ENCODE data around the gene DLGAP4.
"Not testable (repeated sequence)": the region's sequence is repeated elsewhere in the genome, so short reads cannot be mapped to it uniquely, and the experiment has no call there.

The DLGAP4 gene

DNA sequence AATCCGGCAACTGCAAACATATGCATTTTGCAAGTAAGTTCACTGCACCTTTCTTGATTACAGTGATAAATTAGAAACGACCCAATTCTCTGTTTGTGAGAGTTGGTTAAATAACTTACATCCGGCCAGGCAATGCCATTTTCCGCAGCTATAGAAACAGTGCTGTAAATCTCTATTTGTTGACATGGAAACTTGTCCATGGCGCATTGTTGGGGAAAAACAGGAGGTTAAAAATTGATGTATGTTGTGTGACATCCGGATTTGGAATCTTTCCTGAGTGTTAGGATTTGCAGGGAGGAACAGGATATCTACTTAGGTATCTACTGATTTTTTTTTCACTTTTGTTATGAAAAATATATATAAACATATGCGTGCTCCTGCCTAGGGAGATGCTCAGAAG is 66.5 kb downstream of the DLGAP4 start:
- no peak for DNase-seq

DNA sequence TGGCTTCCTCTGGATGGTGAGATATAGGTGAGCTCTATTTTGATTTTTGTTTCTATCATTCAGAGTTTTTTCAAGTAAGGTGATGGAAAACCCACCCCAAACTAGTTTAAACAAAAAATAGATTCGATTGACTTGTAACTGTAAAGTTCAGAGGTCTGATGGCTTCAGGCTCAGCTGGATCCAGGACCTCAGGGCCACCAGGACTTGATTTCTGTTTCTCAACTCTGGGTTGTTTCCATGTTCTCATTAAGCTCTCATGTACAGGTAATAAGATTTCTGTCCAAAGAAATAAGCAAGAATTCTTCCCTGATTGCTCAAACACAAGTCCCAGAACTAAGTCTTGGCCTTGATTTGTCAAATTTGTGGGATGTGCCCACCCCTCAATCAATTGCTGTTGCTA is 67.0 kb downstream of the DLGAP4 start:
- DNase-seq, result no peak

DNA sequence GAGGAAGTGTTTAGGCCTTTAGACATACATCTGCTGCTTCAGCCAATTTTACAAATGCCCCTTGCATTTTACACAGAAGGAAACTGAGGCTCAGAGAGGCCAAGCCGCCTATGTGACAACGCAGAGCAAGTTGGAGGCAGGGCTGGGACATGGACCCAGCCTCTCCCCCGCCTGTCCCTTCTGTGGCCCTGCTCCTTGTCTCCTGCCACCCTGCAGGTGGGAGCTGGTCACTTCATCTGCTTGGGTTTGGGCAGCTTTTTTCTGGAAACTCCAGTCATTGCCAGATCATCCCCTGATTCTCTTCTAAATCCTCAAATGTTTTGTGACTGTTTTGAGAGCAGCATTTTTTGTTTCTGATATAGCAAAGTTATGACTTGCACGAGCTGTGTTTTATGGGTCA is 68.9 kb downstream of the DLGAP4 start:
- DNase-seq, result no peak

DNA sequence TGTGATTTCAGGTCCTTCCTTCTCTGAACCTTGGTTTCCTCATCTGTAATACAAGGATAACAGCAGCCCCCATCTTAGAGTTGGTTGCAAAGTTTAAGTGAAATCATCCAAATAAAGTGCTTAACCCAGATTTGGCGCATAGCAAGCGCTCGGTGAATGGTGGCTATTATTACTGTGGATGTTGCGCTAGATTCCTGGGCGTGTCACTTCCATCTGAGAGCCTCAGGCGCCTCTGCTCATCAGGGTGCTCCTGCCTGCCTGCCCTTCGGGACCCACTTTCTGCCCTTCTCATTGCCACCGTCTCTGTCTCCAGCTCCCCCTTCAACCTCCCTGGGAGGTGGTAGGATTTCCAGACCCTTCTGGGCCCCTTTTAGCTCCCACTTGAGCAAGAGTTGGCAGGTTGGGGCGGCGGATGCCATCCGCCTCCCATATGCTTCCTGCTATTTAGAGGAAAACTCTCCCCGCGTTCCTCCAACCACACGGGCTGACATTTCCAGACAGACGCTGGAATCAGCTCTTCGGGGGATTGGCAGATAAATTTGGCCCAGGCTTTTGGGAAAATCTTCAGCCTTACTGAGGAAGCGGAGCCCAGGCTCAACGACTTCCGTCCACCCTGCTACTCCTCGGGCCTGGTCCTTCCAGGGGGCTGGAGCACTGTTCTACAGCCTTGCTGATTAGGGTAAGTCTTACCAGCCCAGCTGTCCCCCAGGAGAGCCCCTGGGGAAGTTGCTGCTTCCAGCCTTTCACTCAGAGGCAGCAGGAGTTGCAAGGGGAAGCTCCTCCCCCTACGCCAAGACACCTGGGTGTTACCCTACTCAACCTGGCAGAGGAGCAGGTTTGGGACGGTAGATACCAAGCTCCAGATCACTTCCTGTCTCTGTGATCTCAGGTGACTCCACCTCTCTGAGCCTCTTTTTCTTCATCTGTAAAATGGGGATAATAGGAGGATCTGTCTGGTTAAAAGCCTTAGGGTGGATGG is 71.5 kb downstream of the DLGAP4 start:
- peak in 27 of 58 donors; percentile 11 to 73 (median 36) for DNase-seq

DNA sequence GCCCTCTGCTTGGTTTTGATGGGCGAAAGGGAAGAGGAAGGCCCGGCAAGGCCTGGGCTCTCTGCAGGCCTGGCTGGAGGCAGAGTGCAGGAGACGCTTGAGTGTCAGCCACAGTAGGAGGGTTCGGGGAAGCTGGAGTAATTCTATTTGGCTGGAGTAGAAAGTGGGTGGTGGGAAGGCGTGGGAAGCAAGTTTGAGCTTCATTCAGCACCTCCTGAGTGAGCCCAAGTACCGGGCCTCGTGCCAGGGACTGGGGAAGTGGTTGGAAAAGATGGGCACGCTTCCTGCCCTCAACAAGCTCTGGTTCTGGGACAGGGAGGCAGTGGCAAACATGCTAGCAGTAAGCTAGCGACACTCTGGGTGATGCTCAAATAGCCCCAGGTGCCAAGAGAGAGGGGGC is 72.5 kb downstream of the DLGAP4 start:
- peak in 6 of 58 donors; percentile 7 to 23 (median 16) for DNase-seq

DNA sequence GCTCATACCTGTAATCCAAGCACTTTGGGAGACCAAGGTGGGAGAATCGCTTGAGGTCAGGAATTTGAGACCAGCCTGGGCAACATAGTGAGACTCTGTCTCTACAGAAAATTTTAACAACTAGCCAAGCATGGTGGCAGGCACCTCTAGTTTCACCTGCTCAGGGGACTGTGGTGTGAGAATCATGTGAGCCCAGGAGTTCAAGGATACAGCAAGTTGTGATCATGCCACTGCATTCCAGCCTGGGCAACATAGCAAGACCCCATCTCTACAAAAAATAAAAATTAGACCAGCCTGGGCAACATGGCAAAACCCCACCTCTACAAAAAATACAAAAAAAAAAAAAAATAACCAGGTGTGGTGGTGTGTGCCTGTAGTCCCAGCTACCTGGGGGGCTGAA is 73.8 kb downstream of the DLGAP4 start:
- not testable (repeated sequence) for DNase-seq

DNA sequence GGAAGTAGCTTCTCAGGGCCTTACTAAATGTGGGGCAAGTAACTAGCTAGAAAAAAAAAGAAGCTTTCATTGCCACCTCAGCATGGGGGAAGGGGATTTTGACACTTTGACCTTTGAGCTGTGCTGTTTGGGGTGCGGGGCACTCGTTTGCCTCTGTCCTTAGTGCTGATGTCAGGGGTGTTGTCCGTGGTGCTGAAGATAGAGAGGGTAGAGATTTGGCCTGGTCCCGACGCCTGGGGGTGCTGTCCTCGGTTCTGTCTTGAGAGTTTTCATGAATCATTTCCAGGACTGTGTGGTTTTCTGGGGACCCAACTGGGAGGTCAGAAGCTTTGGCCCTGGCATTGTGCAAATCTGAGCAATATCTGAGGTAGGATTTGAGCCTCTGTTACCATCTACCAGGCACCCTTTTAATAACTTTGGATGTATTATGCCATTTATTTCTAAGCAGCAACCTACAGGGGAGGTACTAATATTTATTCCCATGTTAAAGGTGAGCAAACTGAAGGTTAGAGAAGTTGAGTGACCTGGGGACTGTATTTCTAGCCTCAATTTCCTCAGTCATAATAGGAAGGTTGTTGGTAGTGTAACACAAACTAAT is 78.0 kb downstream of the DLGAP4 start:
- DNase-seq, result no peak

DNA sequence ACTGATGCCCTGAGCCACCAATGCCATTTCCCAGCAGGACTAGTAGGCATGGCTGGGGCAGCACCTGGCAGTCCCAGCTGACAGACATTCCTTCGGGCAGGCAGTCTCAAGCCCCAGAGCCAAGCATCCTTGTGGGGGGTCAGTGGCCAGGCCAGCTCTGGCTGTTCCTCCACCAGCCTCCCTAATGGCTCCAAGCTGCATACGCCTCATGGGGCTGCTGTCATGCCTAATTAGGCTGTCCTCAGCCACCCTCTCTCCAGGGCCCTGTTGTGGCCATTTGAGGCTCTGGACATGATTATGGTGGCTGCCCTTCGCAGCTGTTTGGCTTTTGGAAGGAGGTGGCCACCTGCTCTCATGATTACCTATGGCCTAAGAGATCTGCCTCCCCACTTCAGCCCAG is 79.4 kb downstream of the DLGAP4 start:
- DNase-seq, result no peak

DNA sequence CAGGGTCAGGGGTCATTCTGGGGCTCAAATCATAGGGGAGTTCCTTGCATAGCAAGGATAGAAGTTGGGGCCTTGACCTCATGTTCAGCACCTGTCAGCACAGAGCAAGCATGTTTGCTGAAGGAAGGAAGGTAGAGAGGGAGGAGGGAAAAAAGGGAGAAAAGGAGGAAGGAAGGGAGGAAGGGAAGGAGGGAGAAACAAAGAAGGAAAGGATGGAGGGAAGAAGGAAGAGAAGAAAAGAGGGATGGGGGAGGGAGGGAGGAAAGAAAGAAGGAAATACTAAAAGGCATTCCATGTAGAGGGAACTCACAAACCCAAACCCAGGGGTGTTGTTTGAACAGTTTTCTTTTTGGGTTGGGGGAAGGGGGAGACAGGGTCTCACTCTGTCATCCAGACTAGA is 80.1 kb downstream of the DLGAP4 start:
- DNase-seq, result no peak

DNA sequence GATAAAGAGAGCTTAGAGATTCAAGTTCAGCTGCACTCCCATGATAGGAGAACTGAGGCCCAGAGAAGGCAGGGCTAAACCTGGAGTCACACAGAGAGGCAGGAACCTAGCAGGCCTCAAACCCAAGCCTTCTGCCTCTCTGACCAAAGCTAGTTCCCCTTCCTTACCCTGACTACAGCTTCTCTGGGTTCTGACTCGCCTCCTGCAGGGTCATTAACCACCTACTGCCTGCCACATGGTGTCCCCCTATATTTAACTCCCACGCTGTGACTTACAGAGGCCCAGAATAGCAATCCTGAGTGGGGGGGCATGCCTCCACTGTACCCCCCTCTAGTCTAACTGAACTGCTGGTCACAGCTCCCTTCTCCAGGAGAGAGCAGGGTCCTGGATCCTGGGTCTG is 84.1 kb downstream of the DLGAP4 start:
- no peak for DNase-seq

DNA sequence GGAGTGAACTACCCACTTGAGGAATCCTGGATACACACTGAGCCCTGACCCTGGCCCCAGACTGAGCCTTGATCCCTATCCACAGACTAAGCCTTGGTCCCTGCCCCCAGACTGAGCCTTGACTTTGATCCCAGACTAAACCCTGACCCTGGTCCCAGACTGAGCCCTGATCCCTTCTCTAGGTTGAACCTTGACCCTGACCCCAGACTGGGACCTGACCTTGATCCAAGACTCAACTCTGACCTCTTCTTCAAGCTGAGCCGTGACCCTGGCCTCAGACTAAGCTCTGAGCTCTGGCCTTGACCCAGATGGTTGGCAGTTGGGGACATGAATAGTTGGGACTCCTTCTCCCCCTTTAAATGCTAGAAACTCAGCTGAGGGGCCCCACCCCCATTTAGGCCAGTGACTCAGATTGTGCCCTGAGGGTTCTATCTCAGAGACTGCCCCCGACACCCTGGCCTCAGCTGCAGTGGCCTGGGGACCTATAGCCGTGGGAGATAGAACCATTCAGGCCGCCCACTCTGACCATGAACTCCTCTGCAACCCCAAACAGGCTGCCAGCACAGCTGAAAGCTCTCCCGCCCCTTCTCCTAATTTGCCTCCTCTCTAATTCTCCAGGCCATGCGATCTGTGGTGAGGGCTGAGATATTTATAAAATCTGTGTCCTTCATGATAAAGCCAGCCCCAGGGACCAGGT is 84.7 kb downstream of the DLGAP4 start:
- no peak for DNase-seq

DNA sequence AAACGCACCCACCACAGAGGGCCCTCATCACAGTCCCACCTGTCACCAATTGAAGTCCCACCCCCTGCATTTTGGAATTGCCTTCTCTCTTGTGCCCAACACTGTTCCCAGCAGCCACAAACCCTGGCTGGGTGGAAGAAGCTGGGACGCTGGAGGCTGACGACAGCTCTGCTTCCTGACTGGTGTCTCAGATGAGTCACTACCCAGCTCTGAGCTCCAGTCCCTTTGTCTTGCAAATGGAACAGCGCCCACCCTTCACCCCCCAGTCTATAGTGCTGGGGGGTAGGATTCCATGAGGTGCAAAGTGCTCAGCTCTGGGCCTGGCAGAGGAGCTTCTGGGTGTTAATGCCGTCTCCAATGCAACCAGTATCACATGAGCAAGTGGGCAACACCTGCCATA is 85.3 kb downstream of the DLGAP4 start:
- DNase-seq, result peak in 21 of 58 donors; percentile 6 to 56 (median 27)

DNA sequence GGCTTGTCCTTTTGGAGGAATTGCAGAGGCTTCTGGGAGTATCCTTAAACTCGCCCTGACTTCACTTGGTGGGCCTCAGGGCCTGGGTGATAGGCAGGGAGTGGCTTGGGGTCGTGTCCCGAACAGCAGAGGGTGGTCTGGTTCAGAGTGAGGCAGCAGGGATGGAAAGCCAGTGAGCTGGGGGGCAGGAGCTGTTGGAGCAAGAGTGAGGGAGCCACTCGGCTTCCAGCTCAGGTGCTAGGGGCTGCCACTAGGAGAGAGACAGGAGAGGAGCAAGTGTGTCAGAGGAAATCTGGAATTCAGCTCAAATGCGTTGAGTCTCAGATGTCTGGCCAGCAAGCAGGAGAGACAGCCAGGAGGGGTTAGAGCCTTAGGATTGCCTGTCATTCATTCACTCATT is 85.8 kb downstream of the DLGAP4 start:
- DNase-seq, result no peak

DNA sequence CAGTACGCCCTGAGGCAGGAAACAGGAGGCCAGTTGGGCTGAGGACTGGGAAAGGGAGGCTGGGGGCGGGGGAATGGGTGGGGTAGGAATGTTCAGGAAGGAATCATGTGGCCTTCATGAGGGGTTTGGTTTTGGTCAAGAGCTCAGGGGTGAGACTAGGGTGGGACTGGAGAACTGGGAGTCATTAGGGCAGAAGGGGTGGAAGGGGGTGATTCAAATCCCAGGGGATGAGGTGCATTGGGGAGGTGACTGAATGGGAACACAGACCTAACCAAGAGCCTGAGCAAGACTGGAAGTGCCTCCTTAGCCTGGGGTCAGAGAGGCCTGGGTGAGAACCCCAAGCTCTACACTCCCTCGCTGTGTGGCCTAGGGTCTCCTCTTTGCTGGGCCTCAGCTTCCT is 86.8 kb downstream of the DLGAP4 start:
- no peak for DNase-seq

DNA sequence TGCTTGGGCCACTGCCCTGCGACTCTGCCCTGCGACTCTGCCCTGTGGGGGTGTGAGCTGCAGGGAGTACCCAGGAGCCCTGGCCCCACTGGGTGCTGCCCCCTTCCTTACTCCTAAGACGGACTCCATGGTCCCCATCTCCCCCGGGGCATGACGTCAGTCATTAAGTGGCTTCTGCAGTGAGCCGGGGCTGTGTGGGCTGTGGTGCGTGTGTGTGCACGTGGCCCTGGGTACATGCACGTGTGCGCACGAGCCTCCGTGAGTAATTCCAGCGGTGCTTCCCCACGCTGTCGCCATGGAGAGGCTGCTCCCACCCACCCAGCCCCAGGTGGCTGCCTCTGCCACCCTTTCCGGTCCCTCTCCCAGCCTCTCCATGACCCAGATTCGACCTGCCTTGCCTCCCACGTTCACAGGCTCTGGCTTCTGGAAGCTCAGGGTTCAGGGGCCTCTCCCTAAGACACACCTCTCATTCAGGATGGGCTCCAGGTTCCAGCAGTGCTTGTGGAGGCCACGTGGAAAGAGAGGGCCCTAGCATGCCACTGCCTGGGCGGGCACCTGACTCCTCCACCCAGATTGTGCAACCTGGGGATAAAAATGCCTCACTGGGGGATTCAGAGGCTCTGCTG is 88.3 kb downstream of the DLGAP4 start:
- peak in 15 of 58 donors; percentile 5 to 71 (median 26) for DNase-seq

DNA sequence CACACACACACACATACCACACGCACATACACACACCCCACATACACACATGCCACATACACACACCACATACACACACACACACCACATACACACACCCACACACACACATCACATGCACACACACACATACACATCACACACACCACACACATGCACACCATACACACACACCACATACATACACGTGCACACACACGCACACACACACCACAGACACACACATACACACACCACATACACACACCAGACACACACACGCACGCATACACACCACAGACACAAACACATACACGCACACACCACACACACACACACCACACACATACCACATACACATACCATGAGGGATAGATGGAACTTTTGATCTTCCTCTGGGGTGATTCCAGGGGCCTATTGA is 90.2 kb downstream of the DLGAP4 start:
- DNase-seq, result no peak

DNA sequence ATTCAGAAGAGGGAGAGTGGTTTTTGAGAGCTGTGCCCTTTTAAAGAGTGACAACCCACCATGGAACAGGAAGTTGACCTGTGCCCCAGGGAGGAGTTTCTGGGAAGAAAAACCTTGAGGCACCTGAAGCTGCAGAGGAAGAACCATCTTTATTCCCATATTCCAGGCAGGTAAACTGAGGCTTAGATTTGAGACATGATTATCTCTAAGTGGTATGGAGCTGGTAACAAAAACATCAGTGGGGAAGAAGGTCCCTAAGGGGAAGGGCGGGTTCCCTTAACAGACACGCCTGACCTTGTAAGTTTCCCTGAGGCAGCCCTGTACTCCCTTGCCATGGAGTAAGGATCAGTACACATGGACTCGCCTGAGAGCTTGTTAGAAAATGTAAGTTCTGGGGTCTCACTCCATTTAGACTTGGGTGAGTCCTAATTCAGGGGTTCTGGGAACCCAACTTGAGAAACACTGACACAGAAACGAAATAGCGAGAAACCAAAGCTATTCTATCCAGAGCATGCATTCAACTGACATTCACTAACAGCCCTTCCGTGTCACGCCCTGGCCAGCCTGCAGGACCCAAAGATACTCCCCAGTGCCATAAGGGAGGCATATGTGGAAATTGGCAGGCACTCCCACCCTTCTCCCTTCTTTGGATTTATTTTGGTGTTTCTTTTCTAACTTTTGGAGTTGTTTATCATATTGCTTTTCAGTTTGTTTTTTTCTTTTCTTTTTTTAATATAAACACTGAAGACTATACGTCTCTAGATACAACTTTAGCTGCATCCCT is 90.9 kb downstream of the DLGAP4 start:
- DNase-seq, result no peak

DNA sequence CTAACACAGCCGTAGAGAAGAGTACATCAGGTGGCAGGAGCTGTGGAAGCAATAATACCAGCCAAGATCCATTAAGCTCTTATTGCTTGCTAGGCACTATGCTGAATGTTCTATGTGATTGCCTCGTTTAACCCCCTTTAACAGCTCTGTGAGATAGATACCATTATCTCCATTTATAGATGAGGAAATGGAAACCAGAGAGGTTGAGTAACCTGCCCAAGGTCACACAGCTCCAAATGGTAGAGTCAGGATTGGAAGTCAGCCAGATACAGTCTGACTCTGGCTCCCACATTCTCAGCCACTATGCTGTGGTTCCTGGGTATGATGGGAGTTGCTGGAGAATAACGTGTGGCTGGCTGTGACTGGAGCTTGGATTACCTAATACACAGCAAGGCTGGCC is 92.4 kb downstream of the DLGAP4 start:
- DNase-seq, result no peak

DNA sequence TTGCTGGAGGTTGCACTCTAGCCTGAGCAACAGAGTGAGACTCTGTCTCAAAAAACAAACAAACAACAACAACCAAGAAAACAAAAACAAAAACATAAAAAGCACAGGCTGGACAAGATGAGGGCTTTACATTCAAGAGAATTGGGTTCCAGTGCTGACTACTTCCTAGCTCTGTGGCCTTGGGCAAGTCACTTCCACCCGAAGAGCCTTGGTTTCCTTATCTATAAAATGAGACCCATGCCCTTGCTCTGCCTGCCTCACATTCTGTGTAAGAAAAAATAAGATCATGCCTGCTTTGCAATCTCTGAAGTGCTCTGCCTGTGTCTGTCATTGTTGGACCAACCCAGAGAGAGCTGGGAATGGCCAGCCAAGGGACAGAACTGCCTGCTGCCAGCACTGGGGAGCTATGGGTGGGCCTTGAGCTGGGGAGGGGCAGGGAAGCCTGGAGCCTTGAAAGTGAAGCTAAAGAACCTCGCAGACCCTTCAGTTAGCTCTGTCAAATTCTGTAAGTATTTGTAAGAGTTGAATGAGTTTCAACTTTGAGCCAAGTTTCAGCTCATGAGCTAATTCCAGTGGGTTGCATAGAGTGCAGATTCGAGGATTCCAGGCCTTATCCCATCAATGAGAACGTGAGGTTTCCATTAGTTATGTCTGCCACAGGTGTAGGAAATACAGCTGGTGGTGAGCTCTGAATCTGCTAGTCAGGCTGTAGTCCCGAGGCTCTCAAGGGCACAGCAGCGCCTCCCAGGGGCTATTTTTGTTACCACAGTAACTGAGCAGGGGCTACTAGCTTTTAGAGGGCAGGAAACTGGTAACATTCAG is 93.2 kb downstream of the DLGAP4 start:
- DNase-seq, result peak in 26 of 58 donors; percentile 9 to 63 (median 22)

Data from anterior cingulate cortex (tissue), 58 donors.